ENCODE measurements around the gene PLA2G2D.
"Not testable (repeated sequence)": the region's sequence is repeated elsewhere in the genome, so short reads cannot be mapped to it uniquely, and the experiment has no call there.

The PLA2G2D gene

GRCh38 chr1:20143318-20143717 is 24.0 kb upstream of the PLA2G2D start:
- no peak for DNase-seq (ENCODE audit: low read depth, low spot score)

- DNase-seq (ENCODE audit: low read depth, low spot score) = no peak
Measured at GRCh38 chr1:20142001-20142710, 22.8 kb upstream of the PLA2G2D start.

- DNase-seq (ENCODE audit: low read depth, low spot score) = no peak
Measured at GRCh38 chr1:20141466-20141865, 22.1 kb upstream of the PLA2G2D start.

GRCh38 chr1:20141001-20141400 is 21.7 kb upstream of the PLA2G2D start:
- DNase-seq (ENCODE audit: low read depth, low spot score) = no peak

GRCh38 chr1:20139776-20140612 is 20.7 kb upstream of the PLA2G2D start:
- DNase-seq (ENCODE audit: low read depth, low spot score) = no peak

GRCh38 chr1:20138961-20139550 is 19.7 kb upstream of the PLA2G2D start, which contains the start of gene PLA2G2F:
Gene PLA2G2F, plus strand, starts transcription at chr1:20139323. Its CDS starts 105 bp downstream, at chr1:20139428.
- no peak for DNase-seq (ENCODE audit: low read depth, low spot score)

GRCh38 chr1:20138346-20138745 is 19.0 kb upstream of the PLA2G2D start:
- DNase-seq (ENCODE audit: low read depth, low spot score) = no peak

GRCh38 chr1:20137604-20138003 is 18.3 kb upstream of the PLA2G2D start:
- no peak for DNase-seq (ENCODE audit: low read depth, low spot score)

- no peak for DNase-seq (ENCODE audit: low read depth, low spot score)
Measured at GRCh38 chr1:20137055-20137454, 17.7 kb upstream of the PLA2G2D start.

GRCh38 chr1:20136249-20136648 is 16.9 kb upstream of the PLA2G2D start:
- no peak for DNase-seq (ENCODE audit: low read depth, low spot score)

GRCh38 chr1:20134995-20135394 is 15.7 kb upstream of the PLA2G2D start:
- DNase-seq (ENCODE audit: low read depth, low spot score) = no peak

GRCh38 chr1:20130518-20130917 is 11.2 kb upstream of the PLA2G2D start:
- DNase-seq (ENCODE audit: low read depth, low spot score) = not testable (repeated sequence)

- no peak for DNase-seq (ENCODE audit: low read depth, low spot score)
Measured at GRCh38 chr1:20126806-20127440, 7.6 kb upstream of the PLA2G2D start.

GRCh38 chr1:20126041-20126805 is 6.9 kb upstream of the PLA2G2D start:
- DNase-seq (ENCODE audit: low read depth, low spot score) = no peak

GRCh38 chr1:20125100-20125499 is 5.8 kb upstream of the PLA2G2D start:
- DNase-seq (ENCODE audit: low read depth, low spot score) = no peak

- no peak for DNase-seq (ENCODE audit: low read depth, low spot score)
Measured at GRCh38 chr1:20124456-20125057, 5.2 kb upstream of the PLA2G2D start.

GRCh38 chr1:20123722-20124455 is 4.6 kb upstream of the PLA2G2D start:
- DNase-seq (ENCODE audit: low read depth, low spot score) = no peak

- DNase-seq (ENCODE audit: low read depth, low spot score) = no peak
Measured at GRCh38 chr1:20120796-20121195, 1.5 kb upstream of the PLA2G2D start.

- no peak for DNase-seq (ENCODE audit: low read depth, low spot score)
Measured at GRCh38 chr1:20117236-20117635, 2.1 kb downstream of the PLA2G2D start.

- no peak for DNase-seq (ENCODE audit: low read depth, low spot score)
Measured at GRCh38 chr1:20115916-20116315, 3.4 kb downstream of the PLA2G2D start.

All from iPS DF 19.7 (cell line).